ENCODE data around the gene PHLDA1.

The PHLDA1 gene

GRCh38 chr12:76014007-76014406 is 17.6 kb downstream of the PHLDA1 start:
- no peak overlapping the region for H3K27ac ChIP-seq
- no peak overlapping the region for H3K4me3 ChIP-seq (ENCODE audit: low read depth in 1 of 2, low read length in 1 of 2)
- TF ChIP-seq CTCF (IDR thresholded peaks at IDR 0.05) = no peak
- H3K27me3 ChIP-seq = no peaks in the 10 kb centered on the region
- H3K4me1 ChIP-seq (ENCODE audit: control insufficient read depth in 1 of 2, insufficient read depth in 1 of 2, low read depth in 1 of 2, low read length in 1 of 2) = peaks cover 9 to 17% of the 10 kb centered on the region in 2 experiments
- H3K36me3 ChIP-seq = no peaks in the 10 kb centered on the region
- no peaks in the 10 kb centered on the region for H3K9me3 ChIP-seq

- TF ChIP-seq CTCF (IDR thresholded peaks at IDR 0.05) = no peak
- no peak overlapping the region for H3K27ac ChIP-seq
- H3K4me3 ChIP-seq (ENCODE audit: low read depth in 1 of 2, low read length in 1 of 2) = no peak overlapping the region
- H3K36me3 ChIP-seq = no peaks in the 10 kb centered on the region
- H3K27me3 ChIP-seq = no peaks in the 10 kb centered on the region
- peaks cover 7 to 14% of the 10 kb centered on the region in 2 experiments for H3K4me1 ChIP-seq (ENCODE audit: control insufficient read depth in 1 of 2, insufficient read depth in 1 of 2, low read depth in 1 of 2, low read length in 1 of 2)
- no peaks in the 10 kb centered on the region for H3K9me3 ChIP-seq
Observed at GRCh38 chr12:76013603-76014002, 18.0 kb downstream of the PHLDA1 start.

GRCh38 chr12:76012644-76013043 is 18.9 kb downstream of the PHLDA1 start:
- no peak for TF ChIP-seq CTCF (IDR thresholded peaks at IDR 0.05)

DNA sequence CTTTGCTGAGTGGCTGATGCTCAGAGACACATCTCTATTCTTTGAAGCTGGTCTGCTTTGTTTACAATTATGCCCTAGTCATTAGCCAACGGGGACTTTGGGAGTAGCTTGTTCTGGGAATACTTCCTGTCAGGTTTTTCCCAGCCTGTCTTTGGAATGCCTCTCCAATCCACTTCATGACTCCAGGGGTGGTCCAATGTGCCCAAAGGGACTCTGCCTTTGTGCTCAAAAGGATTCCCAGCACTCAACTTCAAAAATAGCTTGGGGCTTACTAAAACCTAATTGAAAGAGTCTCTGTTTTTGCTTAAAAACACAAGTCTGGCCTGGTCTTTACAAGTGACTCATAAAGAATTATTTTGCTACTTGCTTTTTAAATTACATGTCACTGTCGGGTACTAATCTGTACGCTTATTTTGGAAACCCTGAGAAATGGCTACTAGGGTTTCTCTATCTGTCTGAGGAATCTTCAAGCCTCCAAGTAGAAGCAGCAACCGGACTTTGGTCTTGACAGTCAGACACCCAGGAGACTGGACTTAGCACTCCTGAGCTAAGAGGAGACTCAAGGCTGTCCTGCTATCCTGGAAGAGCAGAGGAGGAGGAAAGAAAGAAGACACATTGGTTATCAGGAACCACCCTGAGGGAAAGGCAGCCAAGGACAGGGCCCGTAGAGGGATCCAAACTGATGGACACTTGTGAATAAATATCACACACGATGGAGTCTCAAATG is 20.7 kb downstream of the PHLDA1 start:
- Histone ChIP-seq H3K36me3 (no peaks in the 10 kb centered on the region), H3K4me1 (ENCODE audit: control insufficient read depth in 1 of 2, insufficient read depth in 1 of 2, low read depth in 1 of 2, low read length in 1 of 2) (peaks cover 0 to 4% of the 10 kb centered on the region in 2 experiments), H3K27ac (no peak overlapping the region), H3K9me3 (no peaks in the 10 kb centered on the region), H3K4me3 (ENCODE audit: low read depth in 1 of 2, low read length in 1 of 2) (no peak overlapping the region), H3K27me3 (peaks cover 10% of the 10 kb centered on the region)
- TF ChIP-seq CTCF (IDR thresholded peaks at IDR 0.05) = no peak

More at GRCh38 chr12:76012644-76013043, 18.9 kb downstream of the PHLDA1 start:
- H3K4me1 ChIP-seq (ENCODE audit: control insufficient read depth in 1 of 2, insufficient read depth in 1 of 2, low read depth in 1 of 2, low read length in 1 of 2) = peaks cover 0 to 5% of the 10 kb centered on the region in 2 experiments
- no peak overlapping the region for H3K4me3 ChIP-seq (ENCODE audit: low read depth in 1 of 2, low read length in 1 of 2)
- H3K27ac ChIP-seq = no peak overlapping the region
- H3K27me3 ChIP-seq = peaks cover under 1% of the 10 kb centered on the region
- no peaks in the 10 kb centered on the region for H3K9me3 ChIP-seq
- H3K36me3 ChIP-seq = no peaks in the 10 kb centered on the region

GRCh38 chr12:76008428-76008827 is 23.1 kb downstream of the PHLDA1 start:
- Histone ChIP-seq H3K4me3 (ENCODE audit: low read depth in 1 of 2, low read length in 1 of 2) (no peak overlapping the region), H3K27me3 (peaks cover 10% of the 10 kb centered on the region), H3K9me3 (no peaks in the 10 kb centered on the region), H3K4me1 (ENCODE audit: control insufficient read depth in 1 of 2, insufficient read depth in 1 of 2, low read depth in 1 of 2, low read length in 1 of 2) (no peaks in the 10 kb centered on the region), H3K36me3 (no peaks in the 10 kb centered on the region), H3K27ac (no peak overlapping the region)
- no peak for TF ChIP-seq CTCF (IDR thresholded peaks at IDR 0.05)
